Neural cell (in vitro differentiated cells): ENCODE results near the gene FOXD3.

Experiments
- EP300 ChIP-seq: fragments of 450-650 bp; conservative IDR thresholded peaks from 2 replicates; pipeline ENCODE4 v1.6.1; 2014; ENCODE audit warnings: antibody characterized with exemption, mild to moderate bottlenecking, moderate library complexity; ENCODE audit not compliant: poor library complexity, severe bottlenecking
- EZH2 ChIP-seq: fragments of 200-600, 300-800 bp; shearing (Covaris generic), sonication (generic); IDR thresholded peaks from 2 replicates; pipeline ENCODE4 v1.6.1; 2014; ENCODE audit warnings: antibody characterized with exemption, low read length, borderline replicate concordance, mild to moderate bottlenecking; ENCODE audit not compliant: insufficient read depth, poor library complexity, severe bottlenecking
- MXI1 ChIP-seq: fragments of 450-650 bp; conservative IDR thresholded peaks from 2 replicates; pipeline ENCODE4 v1.6.1; 2014; ENCODE audit warnings: antibody characterized with exemption, mild to moderate bottlenecking; ENCODE audit not compliant: poor library complexity, severe bottlenecking
- POLR2AphosphoS5 ChIP-seq: IDR thresholded peaks from 2 replicates; pipeline ENCODE4 v1.6.1; 2012
- RAD21 ChIP-seq: fragments of 450-650 bp; conservative IDR thresholded peaks from 2 replicates; pipeline ENCODE4 v1.6.1; 2014; ENCODE audit warnings: antibody characterized with exemption, mild to moderate bottlenecking, moderate library complexity
- TF ChIP-seq, protein P1 (sequence below): fragments of 450-650 bp; IDR thresholded peaks from 2 replicates; pipeline ENCODE4 v1.5.1; 2014; ENCODE audit warnings: antibody characterized with exemption, mild to moderate bottlenecking, moderate library complexity; ENCODE audit not compliant: poor library complexity, severe bottlenecking

DNA sequence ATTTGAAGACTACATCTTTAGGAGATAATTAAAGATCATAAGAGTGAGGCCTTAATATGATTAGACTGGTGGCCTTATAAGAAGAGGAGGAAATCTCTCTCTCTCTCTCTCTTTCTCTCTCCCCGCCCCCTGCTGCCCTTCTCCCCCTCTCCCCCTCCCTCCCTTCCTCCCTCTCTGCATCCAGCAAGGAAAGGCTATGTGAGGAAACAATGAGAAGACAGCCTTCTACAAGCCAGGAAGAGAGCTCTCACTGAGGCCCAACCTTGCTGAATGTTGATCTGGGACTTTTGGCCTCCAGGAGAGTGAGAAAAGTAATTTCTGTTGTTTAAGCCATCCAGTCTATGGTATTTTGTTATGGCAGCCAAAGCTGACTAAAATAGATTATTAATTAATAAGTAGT is 21.6 kb downstream of the FOXD3 start:
- TF ChIP-seq, protein P1, sequence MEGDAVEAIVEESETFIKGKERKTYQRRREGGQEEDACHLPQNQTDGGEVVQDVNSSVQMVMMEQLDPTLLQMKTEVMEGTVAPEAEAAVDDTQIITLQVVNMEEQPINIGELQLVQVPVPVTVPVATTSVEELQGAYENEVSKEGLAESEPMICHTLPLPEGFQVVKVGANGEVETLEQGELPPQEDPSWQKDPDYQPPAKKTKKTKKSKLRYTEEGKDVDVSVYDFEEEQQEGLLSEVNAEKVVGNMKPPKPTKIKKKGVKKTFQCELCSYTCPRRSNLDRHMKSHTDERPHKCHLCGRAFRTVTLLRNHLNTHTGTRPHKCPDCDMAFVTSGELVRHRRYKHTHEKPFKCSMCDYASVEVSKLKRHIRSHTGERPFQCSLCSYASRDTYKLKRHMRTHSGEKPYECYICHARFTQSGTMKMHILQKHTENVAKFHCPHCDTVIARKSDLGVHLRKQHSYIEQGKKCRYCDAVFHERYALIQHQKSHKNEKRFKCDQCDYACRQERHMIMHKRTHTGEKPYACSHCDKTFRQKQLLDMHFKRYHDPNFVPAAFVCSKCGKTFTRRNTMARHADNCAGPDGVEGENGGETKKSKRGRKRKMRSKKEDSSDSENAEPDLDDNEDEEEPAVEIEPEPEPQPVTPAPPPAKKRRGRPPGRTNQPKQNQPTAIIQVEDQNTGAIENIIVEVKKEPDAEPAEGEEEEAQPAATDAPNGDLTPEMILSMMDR: no peak
- TF ChIP-seq POLR2AphosphoS5: no peak
- TF ChIP-seq EP300: no peak
- TF ChIP-seq EZH2: no peak
- no peak for TF ChIP-seq RAD21
- no peak for TF ChIP-seq MXI1
